Dermis microvascular lymphatic vessel endothelial cell (primary cell): ENCODE measurements around the gene FCSK. TPM values are rescaled to one million over a fixed set of nuclear protein-coding genes. Genes with fewer than 3 reads are reported as not detected.
A peak's percentile ranks its signal among the peaks of the same experiment; 100 is the strongest.

Source experiments
- DNase-seq, 2 donors: peaks; one replicate each; pipeline versions ENCODE4 v3.0.0 to v3.0.0-alpha.2; 2010; ENCODE audit warnings: low read depth in 2 of 2
- total RNA-seq: library from RNA; depleted of rRNA; stranded (reverse); fragments of >200 nt; gene quantifications from 2 replicates; pipeline ENCODE4 v1.2.1, GENCODE V29; 2014

The FCSK gene
- total RNA-seq, 1 donor from 2014 or later, result 7.4 TPM

DNA sequence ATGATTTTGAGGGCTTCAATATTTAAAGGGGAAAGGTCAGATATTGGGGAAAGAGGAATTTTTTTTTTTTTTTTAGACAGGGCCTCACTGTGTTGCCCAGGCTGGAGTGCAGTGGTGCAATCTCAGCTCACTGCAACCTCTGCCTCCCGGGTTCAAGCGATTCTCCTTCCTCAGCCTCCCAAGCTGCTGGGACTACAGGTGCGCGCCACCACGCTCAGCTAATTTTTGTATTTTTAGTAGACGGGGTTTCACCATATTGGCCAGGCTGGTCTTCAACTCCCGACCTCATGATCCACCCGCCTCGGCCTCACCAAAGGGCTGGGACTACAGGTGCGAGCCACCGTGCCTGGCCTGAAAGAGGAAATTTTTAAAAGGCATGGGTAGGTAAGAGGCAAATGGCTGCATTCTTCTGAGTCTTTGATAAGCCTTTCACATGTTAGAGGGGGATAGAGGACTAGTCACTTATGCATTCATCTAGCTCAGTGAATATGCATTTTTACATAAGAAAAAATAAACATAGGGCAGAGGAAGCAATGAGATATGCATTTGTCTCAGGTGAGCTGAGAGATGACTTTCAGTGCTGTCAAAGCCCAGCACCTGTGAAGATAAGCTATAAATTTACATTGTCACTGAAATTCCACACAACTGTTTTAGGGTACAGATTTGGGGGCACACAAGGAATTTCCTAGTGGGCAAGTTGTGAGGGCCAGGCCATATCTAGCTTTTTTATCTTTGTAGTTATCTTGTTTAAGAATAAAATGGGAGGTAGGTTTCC, 1.1 kb upstream of the FCSK start:
- DNase-seq, result no peak

- DNase-seq, result no peak
Measured at GRCh38 chr16:70453892-70454221, 538 bp upstream of the FCSK start.

DNA sequence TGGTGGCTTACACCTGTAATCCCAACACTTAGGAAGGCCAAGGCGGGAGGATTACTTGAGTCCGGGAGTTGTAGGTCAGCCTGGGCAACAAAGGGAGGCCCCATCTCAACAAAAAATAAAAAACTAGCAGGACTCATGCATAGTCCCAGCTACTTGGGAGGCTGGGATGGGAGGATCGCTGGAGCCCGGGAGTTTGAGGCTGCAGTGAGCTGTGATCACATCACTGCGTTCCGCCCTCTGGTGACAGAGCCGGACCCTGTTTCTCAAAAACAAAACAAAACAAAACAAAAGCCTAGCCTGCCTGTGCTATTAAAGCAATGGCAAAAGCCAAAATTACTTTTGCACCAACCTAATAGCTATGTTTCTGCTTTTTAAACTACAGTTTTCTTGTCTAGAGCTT, 1.5 kb downstream of the FCSK start:
- no peak for DNase-seq

DNA sequence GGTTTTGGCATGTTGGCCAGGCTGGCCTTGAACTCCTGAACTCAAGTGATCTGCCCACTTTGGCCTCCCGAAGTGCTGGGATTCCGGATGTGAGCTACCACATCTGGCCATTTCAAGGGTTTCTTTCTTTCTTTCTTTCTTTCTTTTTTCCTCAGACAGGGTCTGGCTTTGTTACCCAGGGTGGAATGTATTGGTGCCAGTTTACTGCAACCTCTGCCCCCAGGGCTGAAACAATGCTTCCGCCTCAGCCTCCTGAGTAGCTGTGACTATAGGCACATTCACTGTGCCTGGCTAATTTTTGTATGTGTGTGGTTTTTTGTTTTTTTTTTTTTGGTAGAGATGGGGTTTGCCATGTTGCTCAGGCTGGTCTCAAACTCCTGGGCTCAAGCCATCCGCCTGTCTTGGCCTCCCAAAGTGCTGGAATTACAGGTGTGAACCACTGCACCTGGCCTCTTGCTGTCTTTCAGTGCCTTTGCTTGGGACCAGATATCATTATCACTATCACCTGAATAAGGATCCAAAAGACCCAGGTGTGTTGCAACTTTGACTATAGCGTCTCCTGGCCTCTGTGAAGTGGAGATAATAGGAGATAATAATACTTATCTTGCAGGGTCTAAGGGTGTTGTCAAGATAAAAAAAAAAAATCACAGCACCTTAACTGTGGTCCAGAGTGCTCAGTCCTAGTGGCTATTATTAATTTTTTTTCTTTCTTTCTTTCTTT, 3.2 kb downstream of the FCSK start:
- DNase-seq, result no peak

DNA sequence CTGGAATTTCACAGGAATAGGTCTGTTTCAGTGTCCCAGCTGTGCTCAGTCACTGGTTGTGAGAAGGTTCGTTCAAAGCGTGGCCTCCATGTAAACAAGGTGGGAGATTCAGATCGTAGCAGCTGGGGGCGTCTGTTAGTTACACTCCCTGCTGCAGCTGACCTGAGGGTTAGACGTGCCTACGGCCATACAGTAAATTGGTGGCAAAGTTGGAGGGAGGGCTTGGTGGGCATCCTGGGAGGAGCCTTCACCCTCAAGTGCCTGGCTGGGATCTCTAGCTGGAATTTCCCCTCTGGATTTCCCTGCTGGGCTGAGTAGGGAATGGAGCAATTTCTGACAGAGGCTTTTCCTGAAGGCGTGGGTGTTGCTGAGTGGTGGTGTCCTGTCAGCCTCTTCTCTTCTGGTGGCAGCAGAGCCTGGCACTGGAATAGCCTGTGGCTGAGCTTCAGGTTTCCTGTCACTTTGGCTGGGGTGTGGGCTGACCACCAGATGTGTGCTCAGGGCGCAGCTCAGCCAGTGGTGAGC, 6.4 kb downstream of the FCSK start:
- DNase-seq, result peak in 1 of 2 donors; percentile 82

DNA sequence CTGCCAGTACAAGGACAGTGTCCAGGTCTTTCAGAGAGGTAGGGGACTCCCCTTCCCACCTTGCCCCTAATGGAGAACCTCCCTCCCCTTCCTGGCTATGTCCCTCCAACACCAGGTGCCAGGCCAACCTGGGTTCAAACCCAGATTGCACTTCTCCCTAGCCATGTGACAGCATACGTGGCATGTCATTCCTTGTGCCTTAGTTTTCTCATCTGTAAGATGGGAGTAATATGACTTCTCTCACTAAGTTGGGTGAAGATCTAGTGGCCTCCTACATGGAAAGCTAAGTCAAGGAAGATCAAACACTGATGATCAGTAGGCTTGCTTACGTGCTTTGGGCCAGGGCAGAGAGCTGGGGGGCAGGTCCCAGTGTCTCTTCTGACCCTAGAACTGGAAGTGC, 8.8 kb downstream of the FCSK start:
- DNase-seq, result no peak

- no peak for DNase-seq
Measured at GRCh38 chr16:70465999-70466804, 11.8 kb downstream of the FCSK start.

- DNase-seq, result no peak
Measured at GRCh38 chr16:70466805-70467076, 12.3 kb downstream of the FCSK start.

GRCh38 chr16:70467113-70467512, 12.7 kb downstream of the FCSK start:
- no peak for DNase-seq

GRCh38 chr16:70467608-70468007, 13.2 kb downstream of the FCSK start:
- no peak for DNase-seq

DNA sequence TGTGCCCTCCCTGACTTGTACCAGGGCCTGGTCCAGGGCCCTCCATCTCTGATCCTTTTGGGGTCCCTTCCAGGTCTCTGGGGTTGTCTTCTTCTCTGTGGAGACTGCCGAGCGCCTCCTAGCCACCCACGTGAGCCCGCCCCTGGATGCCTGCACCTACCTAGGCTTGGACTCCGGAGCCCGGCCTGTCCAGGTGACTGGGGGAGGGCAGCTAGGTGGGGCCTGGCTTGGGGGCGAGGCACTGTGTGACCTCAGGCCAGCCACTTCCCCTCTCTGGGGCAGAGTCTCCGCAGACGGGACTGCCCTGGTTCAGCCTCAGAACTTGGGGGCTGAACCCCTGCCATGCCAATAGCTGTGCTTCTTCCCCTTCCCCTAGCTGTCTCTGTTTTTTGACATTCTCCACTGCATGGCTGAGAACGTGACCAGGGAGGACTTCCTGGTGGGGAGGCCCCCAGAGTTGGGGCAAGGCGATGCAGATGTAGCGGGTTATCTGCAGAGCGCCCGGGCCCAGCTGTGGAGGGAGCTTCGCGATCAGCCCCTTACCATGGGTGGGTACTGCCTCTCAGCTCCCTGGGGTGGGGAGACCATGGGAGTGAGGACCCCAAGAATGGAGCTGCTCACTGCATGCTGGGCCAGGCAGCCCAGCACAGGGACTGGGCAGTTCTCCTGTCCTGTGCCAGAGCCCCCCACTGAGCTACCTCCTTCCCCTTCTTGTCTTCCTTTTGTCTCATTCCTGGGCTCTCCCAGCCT, 14.6 kb downstream of the FCSK start:
- DNase-seq, result no peak

GRCh38 chr16:70470141-70470926, 15.9 kb downstream of the FCSK start:
- no peak for DNase-seq

GRCh38 chr16:70470927-70471341, 16.5 kb downstream of the FCSK start:
- DNase-seq, result peak in 1 of 2 donors; percentile 42

GRCh38 chr16:70472786-70473433, 18.5 kb downstream of the FCSK start:
- no peak for DNase-seq

GRCh38 chr16:70473446-70474319, 19.3 kb downstream of the FCSK start:
- no peak for DNase-seq

DNA sequence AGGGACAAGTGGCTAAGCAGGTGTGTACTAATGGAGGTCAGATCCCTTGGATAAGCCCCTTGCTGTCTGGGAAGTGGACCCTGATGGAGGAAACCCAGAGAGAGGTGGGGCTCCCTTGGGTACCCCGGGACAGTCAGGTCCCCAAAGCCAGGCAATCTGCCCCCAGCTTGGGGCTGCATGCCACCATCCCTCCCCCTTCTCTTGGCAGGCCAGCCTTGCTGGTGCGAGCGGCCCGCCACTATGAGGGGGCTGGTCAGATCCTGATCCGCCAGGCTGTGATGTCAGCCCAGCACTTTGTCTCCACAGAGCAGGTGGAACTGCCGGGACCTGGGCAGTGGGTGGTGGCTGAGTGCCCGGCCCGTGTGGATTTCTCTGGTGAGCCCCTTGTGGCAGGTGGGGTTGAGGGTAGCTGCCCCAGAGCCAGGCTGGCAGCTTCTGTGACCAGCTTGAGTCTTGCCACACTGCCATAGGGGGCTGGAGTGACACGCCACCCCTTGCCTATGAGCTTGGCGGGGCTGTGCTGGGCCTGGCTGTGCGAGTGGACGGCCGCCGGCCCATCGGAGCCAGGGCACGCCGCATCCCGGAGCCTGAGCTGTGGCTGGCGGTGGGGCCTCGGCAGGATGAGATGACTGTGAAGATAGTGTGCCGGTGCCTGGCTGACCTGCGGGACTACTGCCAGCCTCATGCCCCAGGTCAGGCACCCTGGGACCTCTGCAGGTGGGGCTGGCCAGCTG, 20.1 kb downstream of the FCSK start:
- DNase-seq, result no peak

- DNase-seq, result no peak
Measured at GRCh38 chr16:70475054-70475871, 20.9 kb downstream of the FCSK start.
